ENCODE data around the gene P2RY13. TPM values are rescaled to one million over a fixed set of nuclear protein-coding genes. Genes with fewer than 3 reads are reported as not detected.

P2RY13 gene
- total and polyA plus RNA-seq, 2 donors (not counting 1 experiment from before 2014, with no cell fraction given): 0.92 to 1.0 TPM

GRCh38 chr3:151312972-151313371, 16.4 kb downstream of the P2RY13 start:
- Histone ChIP-seq H3K4me1 (ENCODE audit: control insufficient read depth in 2 of 2, insufficient read depth in 2 of 2, low read length in 2 of 2) (no peaks in the 10 kb centered on the region), H3K9ac (ENCODE audit: low read length) (no peak overlapping the region), H3K4me2 (replicated peaks; ENCODE audit: low read depth, low read length, poor library complexity, severe bottlenecking) (no peak overlapping the region), H3K27ac (ENCODE audit: low read length in 2 of 2) (no peak overlapping the region), H3K27me3 (replicated peaks in 1 of 4; ENCODE audit: control extremely low read depth in 1 of 4, control insufficient read depth in 3 of 4, insufficient read depth in 4 of 4, low read length in 3 of 4) (no peaks in the 10 kb centered on the region), H3K79me2 (ENCODE audit: control insufficient read depth, insufficient read depth, low read length) (no peaks in the 10 kb centered on the region), H3K4me3 (ENCODE audit: control extremely low read depth in 1 of 5, extremely low read depth in 1 of 5, insufficient read depth in 1 of 5, low read depth in 2 of 5, low read length in 4 of 5) (no peak overlapping the region), H3K36me3 (replicated peaks in 1 of 2; ENCODE audit: control extremely low read depth in 1 of 2, control insufficient read depth in 1 of 2, extremely low read depth in 1 of 2, insufficient read depth in 2 of 2, low read length in 1 of 2) (no peaks in the 10 kb centered on the region), H2AFZ (ENCODE audit: insufficient read depth, low read depth, low read length, poor library complexity, severe bottlenecking) (no peak overlapping the region), H4K20me1 (ENCODE audit: control insufficient read depth, insufficient read depth, low read length, poor library complexity, severe bottlenecking) (no peaks in the 10 kb centered on the region), H3K9me3 (ENCODE audit: control extremely low read depth in 1 of 3, control insufficient read depth in 2 of 3, insufficient read depth in 1 of 3, low read length in 2 of 3) (no peaks in the 10 kb centered on the region)
- Mint-ChIP-seq H3K4me3 (no peak overlapping the region), H3K9me3 (ENCODE audit: insufficient read depth) (no peaks in the 10 kb centered on the region), H3K27me3 (no peaks in the 10 kb centered on the region), H3K27ac (no peak overlapping the region), H3K4me1 (no peaks in the 10 kb centered on the region)
- ATAC-seq (ENCODE audit: low read depth) (no peak), DNase-seq (no peak)
- ChIA-PET POLR2A (no interaction called here), CTCF (no interaction called here)
- TF ChIP-seq CTCF (IDR thresholded peaks at IDR 0.05) (no peak), EZH2 (IDR thresholded peaks at IDR 0.05; ENCODE audit: borderline replicate concordance, insufficient read depth, low read depth, low read length, poor library complexity, severe bottlenecking) (no peak)
- WGBS (ENCODE audit: insufficient coverage): 100% methylated on average over 3 of the region's 3 CpGs
- intact Hi-C loops (cut with micrococcal nuclease): no loop called here

GRCh38 chr3:151309566-151309965, 19.8 kb downstream of the P2RY13 start:
- ChIA-PET POLR2A (interaction anchor here (0.6 kb wide), 2 partner anchors 71 to 159 kb away, joined by 3 read pairs; no protein-coding TSS in a partner anchor), CTCF (no interaction called here)
- no peaks in the 10 kb centered on the region for H4K20me1 ChIP-seq (ENCODE audit: control insufficient read depth, insufficient read depth, low read length, poor library complexity, severe bottlenecking)
- TF ChIP-seq EZH2 (IDR thresholded peaks at IDR 0.05; ENCODE audit: borderline replicate concordance, insufficient read depth, low read depth, low read length, poor library complexity, severe bottlenecking) (no peak), CTCF (IDR thresholded peaks at IDR 0.05) (no peak)
- Mint-ChIP-seq H3K9me3 (ENCODE audit: insufficient read depth) (no peaks in the 10 kb centered on the region), H3K27me3 (no peaks in the 10 kb centered on the region), H3K4me3 (no peak overlapping the region), H3K27ac (no peak overlapping the region), H3K4me1 (no peaks in the 10 kb centered on the region)
- no peaks in the 10 kb centered on the region for H3K27me3 ChIP-seq (replicated peaks in 1 of 4; ENCODE audit: control extremely low read depth in 1 of 4, control insufficient read depth in 3 of 4, insufficient read depth in 4 of 4, low read length in 3 of 4)
- H2AFZ ChIP-seq (ENCODE audit: insufficient read depth, low read depth, low read length, poor library complexity, severe bottlenecking): no peak overlapping the region
- no peaks in the 10 kb centered on the region for H3K79me2 ChIP-seq (ENCODE audit: control insufficient read depth, insufficient read depth, low read length)
- H3K9me3 ChIP-seq (ENCODE audit: control extremely low read depth in 1 of 3, control insufficient read depth in 2 of 3, insufficient read depth in 1 of 3, low read length in 2 of 3): no peaks in the 10 kb centered on the region
- H3K4me1 ChIP-seq (ENCODE audit: control insufficient read depth in 2 of 2, insufficient read depth in 2 of 2, low read length in 2 of 2): no peaks in the 10 kb centered on the region
- ATAC-seq (ENCODE audit: low read depth) (no peak), DNase-seq (no peak)
- no peaks in the 10 kb centered on the region for H3K36me3 ChIP-seq (replicated peaks in 1 of 2; ENCODE audit: control extremely low read depth in 1 of 2, control insufficient read depth in 1 of 2, extremely low read depth in 1 of 2, insufficient read depth in 2 of 2, low read length in 1 of 2)
- no peak overlapping the region for H3K27ac ChIP-seq (ENCODE audit: low read length in 2 of 2)
- 100% methylated on average over 1 of the region's 2 CpGs for WGBS (ENCODE audit: insufficient coverage)
- no peak overlapping the region for H3K9ac ChIP-seq (ENCODE audit: low read length)
- intact Hi-C loops (cut with micrococcal nuclease): no loop called here
- no peak overlapping the region for H3K4me2 ChIP-seq (replicated peaks; ENCODE audit: low read depth, low read length, poor library complexity, severe bottlenecking)
- no peak overlapping the region for H3K4me3 ChIP-seq (ENCODE audit: control extremely low read depth in 1 of 5, extremely low read depth in 1 of 5, insufficient read depth in 1 of 5, low read depth in 2 of 5, low read length in 4 of 5)

Measured in B cell (primary cell).